HCT116 (cell line): ENCODE data around the gene KIRREL3. TPM values are rescaled to one million over a fixed set of nuclear protein-coding genes. Genes with fewer than 3 reads are reported as not detected.

Experiments used
- ATAC-seq: fragments of 200-7000 bp; cut with Tn5 transposase; 2 replicates; pipeline ENCODE4 v1.9.1; 2020; ENCODE audit warnings: mild to moderate bottlenecking, moderate library complexity
- BruUV-seq: library from RNA; stranded (reverse); fragments of 400-500 nt; replicated peaks from 2 replicates; lab custom pipeline; 2021; lab: Mats Ljungman, UMichigan
- CTCF ChIA-PET: fragments of 300-600 bp; sonication (Branson Sonifier 250); formaldehyde crosslinking; loops from one replicate; lab custom pipeline; 2021; ENCODE audit warnings: antibody characterized with exemption; lab: Charles Lee
- POLR2A ChIA-PET: fragments of 300-600, 350-600 bp; sonication (Branson Sonifier 250); formaldehyde crosslinking; loops from one replicate; lab custom pipeline; 2021; ENCODE audit warnings: antibody characterized with exemption; lab: Charles Lee
- RAD21 ChIA-PET, 2 experiments: fragments of 300-600 bp; sonication (Branson Sonifier 250); formaldehyde crosslinking; loops; one replicate each; lab custom pipeline; 2023; ENCODE audit warnings: low total read pairs in 2 of 2; ENCODE audit not compliant: uncharacterized antibody in 2 of 2, unreplicated experiment in 2 of 2, low non-redundant PET in 1 of 2; lab: Charles Lee
- DNase-seq: peaks from one replicate; pipeline ENCODE4 v3.0.0-alpha.2; 2010; ENCODE audit warnings: low read depth, low spot score
- H2AFZ ChIP-seq: fragments of 200-600 bp; shearing (Covaris generic), sonication (generic); 2 replicates; pipeline ENCODE4 v1.6.1; 2017; ENCODE audit warnings: low read depth, mixed run types, mixed read lengths, antibody characterized with exemption, low read length; ENCODE audit not compliant: poor library complexity, severe bottlenecking
- H3K27ac ChIP-seq: 2 replicates; pipeline ENCODE4 v1.5.1; 2012; ENCODE audit warnings: low read depth, low read length
- H3K27me3 ChIP-seq: fragments of 200-600 bp; sonication (generic); 2 replicates; pipeline ENCODE4 v1.6.1; 2016; ENCODE audit warnings: mixed run types, low read length, mixed read lengths; ENCODE audit not compliant: insufficient read depth
- H3K36me3 ChIP-seq, 2 experiments: fragments of 200-500 bp in 1 of 2; fragments of 200-600 bp in 1 of 2; sonication (Bioruptor generic) in 1 of 2; sonication (generic) in 1 of 2; 2 replicates each; pipeline versions ENCODE4 v1.5.1 to v1.6.1; 2014 to 2016; ENCODE audit warnings: low read length in 2 of 2, inconsistent platforms in 1 of 2, mixed read lengths in 1 of 2, mixed run types in 1 of 2; ENCODE audit not compliant: insufficient read depth in 2 of 2, control insufficient read depth in 1 of 2
- H3K4me1 ChIP-seq, 2 experiments: fragments of 200-600 bp in 1 of 2; sonication (generic) in 1 of 2; 2 replicates each; pipeline versions ENCODE4 v1.5.1 to v1.6.1; 2012 to 2017; ENCODE audit warnings: low read length in 2 of 2, inconsistent platforms in 1 of 2, mild to moderate bottlenecking in 1 of 2, mixed read lengths in 1 of 2, mixed run types in 1 of 2, moderate library complexity in 1 of 2; ENCODE audit not compliant: insufficient read depth in 2 of 2, control insufficient read depth in 1 of 2
- H3K4me2 ChIP-seq: fragments of 200-600 bp; sonication (generic); 2 replicates; pipeline ENCODE4 v1.6.1; 2017; ENCODE audit warnings: mixed run types, low read length, mixed read lengths
- H3K4me3 ChIP-seq, 2 experiments: fragments of 200-600 bp in 1 of 2; sonication (generic) in 1 of 2; replicated peaks in 1 of 2; 2 replicates each; pipeline ENCODE4 v1.5.1; 2011 to 2016; ENCODE audit warnings: low read length in 2 of 2, control low read depth in 1 of 2, low read depth in 1 of 2, mild to moderate bottlenecking in 1 of 2, mixed read lengths in 1 of 2, mixed run types in 1 of 2
- H3K79me2 ChIP-seq: fragments of 200-600 bp; sonication (generic); 2 replicates; pipeline ENCODE4 v1.6.1; 2017; ENCODE audit warnings: mild to moderate bottlenecking, mixed run types, low read length, moderate library complexity, mixed read lengths; ENCODE audit not compliant: insufficient read depth
- H3K9ac ChIP-seq: fragments of 200-600 bp; sonication (generic); 2 replicates; pipeline ENCODE4 v1.6.1; 2016; ENCODE audit warnings: low read length, mixed read lengths
- H3K9me2 ChIP-seq: fragments of 200-600 bp; sonication (generic), shearing (Covaris generic); 2 replicates; pipeline ENCODE4 v1.6.1; 2017; ENCODE audit warnings: mixed run types, mild to moderate bottlenecking, moderate library complexity; ENCODE audit not compliant: insufficient read depth
- H3K9me3 ChIP-seq, 2 experiments: fragments of 200-500 bp in 1 of 2; fragments of 200-600 bp in 1 of 2; sonication (Bioruptor generic) in 1 of 2; sonication (generic) in 1 of 2; 2 replicates each; pipeline ENCODE4 v1.6.1; 2014 to 2017; ENCODE audit warnings: low read length in 2 of 2, mixed read lengths in 2 of 2, inconsistent platforms in 1 of 2, low read depth in 1 of 2, mild to moderate bottlenecking in 1 of 2, mixed run types in 1 of 2, moderate library complexity in 1 of 2; ENCODE audit not compliant: control insufficient read depth in 1 of 2, insufficient read depth in 1 of 2
- H4K20me1 ChIP-seq: fragments of 200-600 bp; sonication (generic), shearing (Covaris generic); 2 replicates; pipeline ENCODE4 v1.6.1; 2017; ENCODE audit warnings: mixed run types, mild to moderate bottlenecking, moderate library complexity; ENCODE audit not compliant: insufficient read depth
- ATF3 ChIP-seq: IDR thresholded peaks from 2 replicates; pipeline ENCODE4 v1.6.1; 2012
- CBX3 ChIP-seq: IDR thresholded peaks from 2 replicates; pipeline ENCODE4 v1.6.1; 2012; ENCODE audit warnings: low read depth
- CTCF ChIP-seq, 3 experiments: fragments of 200-600 bp in 1 of 3; sonication (generic) in 1 of 3; IDR thresholded peaks in 2 of 3; conservative IDR thresholded peaks in 1 of 3; 2 replicates each; pipeline ENCODE4 v1.5.1; 2012 to 2017; ENCODE audit warnings: low read depth in 2 of 3, low read length in 2 of 3, antibody characterized with exemption in 1 of 3, borderline replicate concordance in 1 of 3, control low read depth in 1 of 3, mild to moderate bottlenecking in 1 of 3, mixed read lengths in 1 of 3, mixed run types in 1 of 3, moderate library complexity in 1 of 3; ENCODE audit not compliant: insufficient read depth in 1 of 3
- EZH2phosphoT487 ChIP-seq: fragments of 200-600 bp; IDR thresholded peaks from 2 replicates; pipeline ENCODE4 v1.6.1; 2018; ENCODE audit warnings: antibody characterized with exemption, borderline replicate concordance
- POLR2AphosphoS5 ChIP-seq: IDR thresholded peaks from 2 replicates; pipeline ENCODE4 v1.6.1; 2011; ENCODE audit warnings: mild to moderate bottlenecking, low read depth, low read length, moderate library complexity
- TCF7L2 ChIP-seq: IDR thresholded peaks from 2 replicates; pipeline ENCODE4 v1.7.0; 2011; ENCODE audit warnings: borderline replicate concordance, inconsistent platforms; ENCODE audit not compliant: insufficient read depth, insufficient read length; ENCODE audit errors: extremely low read depth
- YY1 ChIP-seq: IDR thresholded peaks from 2 replicates; pipeline ENCODE4 v1.6.1; 2011; ENCODE audit warnings: low read length, low read depth, moderate library complexity, mild to moderate bottlenecking; ENCODE audit not compliant: insufficient replicate concordance; ENCODE audit errors: extremely low read depth
- ZFX ChIP-seq: fragments of 450-650 bp; IDR thresholded peaks from 2 replicates; pipeline ENCODE4 v1.6.1; 2017
- intact Hi-C: fragments of 100-400 bp; cut with micrococcal nuclease; formaldehyde crosslinking; loops from 2 replicates; pipeline ENCODE4 v1.10.0; 2022
- total RNA-seq: library from RNA; stranded (reverse); gene quantifications from one replicate; pipeline ENCODE4 v1.2.1, GENCODE V29; 2021; ENCODE audit not compliant: unreplicated experiment

Gene KIRREL3
- total RNA-seq, 1 experiment from 2014 or later, result not detected

GRCh38 chr11:126411971-126412381 is 588.6 kb downstream of the KIRREL3 start:
- no peak for DNase-seq

More at GRCh38 chr11:126411971-126412381, 588.6 kb downstream of the KIRREL3 start:
- Histone ChIP-seq H3K4me2 (no peak overlapping the region), H3K27me3 (no peaks in the 10 kb centered on the region), H3K4me3 (no peak overlapping the region), H3K36me3 (no peaks in the 10 kb centered on the region), H3K9me3 (no peaks in the 10 kb centered on the region), H3K27ac (no peak overlapping the region), H3K4me1 (no peaks in the 10 kb centered on the region), H4K20me1 (no peaks in the 10 kb centered on the region)
- POLR2A ChIA-PET, result no interaction called here
- intact Hi-C loops, result no loop called here
- RAD21 ChIA-PET, result no interaction called here
- BruUV-seq, result no TSS peak
- CTCF ChIA-PET, result no interaction called here
- ATAC-seq, result no peak
- TF ChIP-seq POLR2AphosphoS5 (no peak), EZH2phosphoT487 (no peak), CTCF (IDR thresholded peaks at IDR 0.05 in 2 of 3, conservative IDR thresholded peaks at IDR 0.05 in 1 of 3; ENCODE audit: borderline replicate concordance in 1 of 3, insufficient read depth in 1 of 3, low read depth in 2 of 3, low read length in 2 of 3) (no peak), TCF7L2 (no peak), ZFX (no peak), ATF3 (no peak), CBX3 (no peak), YY1 (no peak)
- TF ChIP-seq, all 23 proteins: peak for 0
- H3K9ac ChIP-seq, result no peak overlapping the region
- H3K79me2 ChIP-seq, result no peaks in the 10 kb centered on the region
- no peaks in the 10 kb centered on the region for H3K9me2 ChIP-seq
- no peak overlapping the region for H2AFZ ChIP-seq
